Naive thymus-derived CD4-positive, alpha-beta T cell (primary cell): ENCODE measurements around the gene VPS41. TPM values are rescaled to one million over a fixed set of nuclear protein-coding genes. Genes with fewer than 3 reads are reported as not detected.

Experiments used
- ATAC-seq: fragments of 150-1000 bp; cut with Tn5 transposase; 2 replicates; pipeline ENCODE4 v1.10.0; 2021; ENCODE audit warnings: mild to moderate bottlenecking, moderate library complexity
- CTCF ChIA-PET: fragments of 350-600 bp; sonication (Branson Sonifier 250); formaldehyde crosslinking; loops from one replicate; lab custom pipeline; 2021; ENCODE audit warnings: antibody characterized with exemption; lab: Charles Lee
- POLR2A ChIA-PET: fragments of 350-600 bp; sonication (Branson Sonifier 250); formaldehyde crosslinking; loops from one replicate; lab custom pipeline; 2021; ENCODE audit warnings: antibody characterized with exemption, inconsistent platforms; lab: Charles Lee
- DNase-seq, 9 donors: peaks; one replicate each; pipeline versions ENCODE4 v3.0.0 to v3.0.0-alpha.2; 2020 to 2022; ENCODE audit warnings: mixed read lengths in 1 of 9
- H3K27ac ChIP-seq: one replicate; pipeline ENCODE4 v1.7.0; 2013; ENCODE audit warnings: mild to moderate bottlenecking, low read depth, low read length, moderate library complexity
- H3K27me3 ChIP-seq, 2 donors: one replicate each; pipeline ENCODE4 v1.7.0; 2013; ENCODE audit warnings: low read length in 2 of 2, mild to moderate bottlenecking in 2 of 2, moderate library complexity in 2 of 2; ENCODE audit not compliant: control insufficient read depth in 2 of 2, insufficient read depth in 2 of 2
- H3K36me3 ChIP-seq, 3 experiments: 1 replicate in 2 of 3; 2 replicates in 1 of 3; pipeline ENCODE4 v1.7.0; 2013; ENCODE audit warnings: low read length in 3 of 3, mild to moderate bottlenecking in 3 of 3, moderate library complexity in 1 of 3; ENCODE audit not compliant: insufficient read depth in 3 of 3, control insufficient read depth in 2 of 3
- H3K4me1 ChIP-seq, 2 donors: one replicate each; pipeline ENCODE4 v1.7.0; 2013; ENCODE audit warnings: low read length in 2 of 2, mild to moderate bottlenecking in 2 of 2, moderate library complexity in 1 of 2; ENCODE audit not compliant: control insufficient read depth in 2 of 2, insufficient read depth in 2 of 2
- H3K4me3 ChIP-seq: 2 replicates; pipeline ENCODE4 v1.7.0; 2013; ENCODE audit warnings: mild to moderate bottlenecking, low read length
- H3K9me3 ChIP-seq, 3 experiments: 1 replicate in 2 of 3; 2 replicates in 1 of 3; pipeline ENCODE4 v1.7.0; 2013; ENCODE audit warnings: low read length in 3 of 3; ENCODE audit not compliant: control insufficient read depth in 2 of 3
- H3K27ac Mint-ChIP-seq, 9 donors: one replicate each; pipeline ENCODE4 v1.8.0; 2020 to 2022; ENCODE audit warnings: mixed read lengths in 9 of 9, mild to moderate bottlenecking in 8 of 9, moderate library complexity in 5 of 9, inconsistent platforms in 2 of 9
- H3K27me3 Mint-ChIP-seq, 5 donors: one replicate each; pipeline ENCODE4 v1.8.0; 2021 to 2022; ENCODE audit warnings: mixed read lengths in 5 of 5, mild to moderate bottlenecking in 1 of 5
- H3K36me3 Mint-ChIP-seq, 5 donors: one replicate each; pipeline ENCODE4 v1.8.0; 2020 to 2022; ENCODE audit warnings: mixed read lengths in 5 of 5, mild to moderate bottlenecking in 3 of 5, inconsistent platforms in 1 of 5
- H3K4me1 Mint-ChIP-seq, 7 donors: one replicate each; pipeline ENCODE4 v1.8.0; 2020 to 2022; ENCODE audit warnings: mixed read lengths in 7 of 7, mild to moderate bottlenecking in 3 of 7, inconsistent platforms in 1 of 7
- H3K4me3 Mint-ChIP-seq, 10 donors: one replicate each; pipeline ENCODE4 v1.8.0; 2020 to 2022; ENCODE audit warnings: mild to moderate bottlenecking in 10 of 10, mixed read lengths in 10 of 10, moderate library complexity in 6 of 10, inconsistent platforms in 2 of 10
- H3K9me3 Mint-ChIP-seq, 11 donors: one replicate each; pipeline ENCODE4 v1.8.0; 2020 to 2022; ENCODE audit warnings: mixed read lengths in 11 of 11, mild to moderate bottlenecking in 4 of 11, inconsistent platforms in 1 of 11, moderate library complexity in 1 of 11
- intact Hi-C, 2 donors: fragments of 100-400 bp; cut with micrococcal nuclease; formaldehyde crosslinking; loops; one replicate each; pipeline ENCODE4 v1.15.1; 2023
- polyA plus RNA-seq, 2 donors: library from polyadenylated mRNA; unstranded; fragments of 300-500 nt; fragmentation: Illumina TruSeq; gene quantifications; one replicate each; pipeline ENCODE4 v1.2.3, GENCODE V29; 2021
- total RNA-seq, 6 experiments: library from RNA in 5 of 6; stranded (reverse) in 5 of 6; gene quantifications; 1 replicate in 5 of 6; 2 replicates in 1 of 6; pipeline ENCODE4 v1.2.3 and lab custom pipeline; 2021 to 2026

VPS41 gene
- total and polyA plus RNA-seq, 7 experiments from 2014 or later, result 33.1 to 65.0 (median 59.8) TPM

- DNase-seq, result no peak
- Histone ChIP-seq H3K4me1 (no peaks in the 10 kb centered on the region), H3K9me3 (no peaks in the 10 kb centered on the region), H3K27ac (no peak overlapping the region), H3K27me3 (no peaks in the 10 kb centered on the region), H3K36me3 (no peaks in the 10 kb centered on the region), H3K4me3 (no peak overlapping the region)
- intact Hi-C loops, result no loop called here
- CTCF ChIA-PET, result interaction anchor here (0.7 kb wide), 1 partner anchor 20 kb away, joined by 3 read pairs; no protein-coding TSS in a partner anchor
- ATAC-seq, result no peak
- Mint-ChIP-seq H3K27me3 (peaks cover 7 to 22% (median 12%) of the 10 kb centered on the region in 5 donors), H3K9me3 (no peaks in the 10 kb centered on the region), H3K27ac (no peak overlapping the region), H3K36me3 (no peaks in the 10 kb centered on the region), H3K4me1 (peaks cover 0 to 6% (median 0%) of the 10 kb centered on the region in 7 donors), H3K4me3 (no peak overlapping the region)
- POLR2A ChIA-PET, result no interaction called here
Observed at GRCh38 chr7:38934051-38934450, 25.1 kb upstream of the VPS41 start.

GRCh38 chr7:38932509-38933168 lies 23.6 kb upstream of the VPS41 start:
- peak in 3 of 9 donors; percentile 9 to 38 (median 19) for DNase-seq
- H3K4me1 ChIP-seq, result no peaks in the 10 kb centered on the region
- Mint-ChIP-seq H3K36me3 (no peaks in the 10 kb centered on the region), H3K4me1 (peaks cover 0 to 8% (median 0%) of the 10 kb centered on the region in 7 donors), H3K4me3 (no peak overlapping the region), H3K27ac (no peak overlapping the region), H3K27me3 (peaks cover 7 to 20% (median 16%) of the 10 kb centered on the region in 5 donors), H3K9me3 (no peaks in the 10 kb centered on the region)
- H3K36me3 ChIP-seq, result no peaks in the 10 kb centered on the region
- POLR2A ChIA-PET, result no interaction called here
- no peaks in the 10 kb centered on the region for H3K27me3 ChIP-seq
- no peak overlapping the region for H3K27ac ChIP-seq
- H3K4me3 ChIP-seq, result no peak overlapping the region
- peak; percentile 41 for ATAC-seq
- intact Hi-C loops, result loop anchor here (1.0 to 2.0 kb wide), 3 partner anchors 135 to 588 kb away; no protein-coding TSS in a partner anchor
- no peaks in the 10 kb centered on the region for H3K9me3 ChIP-seq
- CTCF ChIA-PET, result no interaction called here

GRCh38 chr7:38929460-38930171 lies 20.6 kb upstream of the VPS41 start:
- ATAC-seq, result peak; percentile 26
- CTCF ChIA-PET, result no interaction called here

GRCh38 chr7:38928506-38928905 lies 19.5 kb upstream of the VPS41 start:
- Histone ChIP-seq H3K4me1 (no peaks in the 10 kb centered on the region), H3K27me3 (no peaks in the 10 kb centered on the region), H3K9me3 (no peaks in the 10 kb centered on the region), H3K4me3 (no peak overlapping the region), H3K27ac (no peak overlapping the region), H3K36me3 (no peaks in the 10 kb centered on the region)
- H3K4me3 Mint-ChIP-seq, result no peak overlapping the region
- intact Hi-C loops, result no loop called here
- no peaks in the 10 kb centered on the region for H3K9me3 Mint-ChIP-seq
- H3K27me3 Mint-ChIP-seq, result peaks cover 5 to 21% (median 10%) of the 10 kb centered on the region in 5 donors
- no peak for ATAC-seq
- ChIA-PET CTCF (no interaction called here), POLR2A (no interaction called here)
- no peak overlapping the region for H3K27ac Mint-ChIP-seq
- no peak for DNase-seq
- H3K4me1 Mint-ChIP-seq, result peaks cover 0 to 8% (median 0%) of the 10 kb centered on the region in 7 donors
- no peaks in the 10 kb centered on the region for H3K36me3 Mint-ChIP-seq

More at GRCh38 chr7:38929460-38930171, 20.6 kb upstream of the VPS41 start:
- Mint-ChIP-seq H3K4me1 (peaks cover 0 to 8% (median 0%) of the 10 kb centered on the region in 7 donors), H3K27me3 (peaks cover 5 to 21% (median 10%) of the 10 kb centered on the region in 5 donors), H3K36me3 (no peaks in the 10 kb centered on the region), H3K27ac (peak overlapping the region in 1 of 9 donors; percentile 32), H3K4me3 (no peak overlapping the region), H3K9me3 (no peaks in the 10 kb centered on the region)
- no peak for DNase-seq
- H3K27ac ChIP-seq, result no peak overlapping the region
- no peaks in the 10 kb centered on the region for H3K36me3 ChIP-seq
- no peaks in the 10 kb centered on the region for H3K9me3 ChIP-seq
- no peaks in the 10 kb centered on the region for H3K27me3 ChIP-seq
- POLR2A ChIA-PET, result no interaction called here
- intact Hi-C loops, result no loop called here
- no peak overlapping the region for H3K4me3 ChIP-seq
- H3K4me1 ChIP-seq, result no peaks in the 10 kb centered on the region

GRCh38 chr7:38927751-38928150 lies 18.8 kb upstream of the VPS41 start:
- CTCF ChIA-PET, result no interaction called here
- Histone ChIP-seq H3K27me3 (no peaks in the 10 kb centered on the region), H3K9me3 (no peaks in the 10 kb centered on the region), H3K27ac (no peak overlapping the region), H3K4me1 (no peaks in the 10 kb centered on the region), H3K36me3 (no peaks in the 10 kb centered on the region), H3K4me3 (no peak overlapping the region)
- Mint-ChIP-seq H3K4me1 (peaks cover 0 to 8% (median 0%) of the 10 kb centered on the region in 7 donors), H3K4me3 (no peak overlapping the region), H3K9me3 (no peaks in the 10 kb centered on the region), H3K27ac (no peak overlapping the region), H3K27me3 (peaks cover 5 to 21% (median 9%) of the 10 kb centered on the region in 5 donors), H3K36me3 (no peaks in the 10 kb centered on the region)
- no peak for DNase-seq
- no peak for ATAC-seq
- POLR2A ChIA-PET, result no interaction called here
- intact Hi-C loops, result no loop called here

- Histone ChIP-seq H3K27ac (no peak overlapping the region), H3K36me3 (no peaks in the 10 kb centered on the region), H3K27me3 (no peaks in the 10 kb centered on the region), H3K9me3 (no peaks in the 10 kb centered on the region), H3K4me3 (no peak overlapping the region), H3K4me1 (no peaks in the 10 kb centered on the region)
- POLR2A ChIA-PET, result no interaction called here
- Mint-ChIP-seq H3K9me3 (no peaks in the 10 kb centered on the region), H3K4me3 (no peak overlapping the region), H3K4me1 (no peaks in the 10 kb centered on the region), H3K27me3 (peaks cover 8 to 29% (median 12%) of the 10 kb centered on the region in 5 donors), H3K36me3 (no peaks in the 10 kb centered on the region), H3K27ac (no peak overlapping the region)
- ATAC-seq, result no peak
- CTCF ChIA-PET, result no interaction called here
- DNase-seq, result no peak
- intact Hi-C loops, result no loop called here
Observed at GRCh38 chr7:38920731-38921130, 11.7 kb upstream of the VPS41 start.
